ENCODE measurements around the gene NUP155.
"Not testable (repeated sequence)": the region's sequence is repeated elsewhere in the genome, so short reads cannot be mapped to it uniquely, and the experiment has no call there.

Gene NUP155

GRCh38 chr5:37417347-37417746 is 46.4 kb upstream of the NUP155 start (continued):
- no peak for TF ChIP-seq ZBTB48 (tag by site-specific recombination; IDR thresholded peaks at IDR 0.05)
- TF ChIP-seq GLIS1 (tag by site-specific recombination; IDR thresholded peaks at IDR 0.05): peak; percentile 70
- TF ChIP-seq SCRT1 (tag by site-specific recombination; IDR thresholded peaks at IDR 0.05; ENCODE audit: borderline replicate concordance): 0 out of 2 replicates have a peak, but pooled peaks have one; percentile 11
- TF ChIP-seq ZNF830 (tag by site-specific recombination; IDR thresholded peaks at IDR 0.05; ENCODE audit: low read depth): no peak

GRCh38 chr5:37415456-37415855 is 44.5 kb upstream of the NUP155 start:
- H3K9me3 ChIP-seq (ENCODE audit: control insufficient read depth, insufficient read depth, low read depth, low read length); CTCF ChIA-PET; H3K4me1 ChIP-seq (ENCODE audit: control insufficient read depth, insufficient read depth, low read length); POLR2A ChIA-PET; H3K27ac ChIP-seq (ENCODE audit: extremely low read depth, low read depth, low read length); H3K4me3 ChIP-seq (ENCODE audit: low read depth, low read length): not testable (repeated sequence)
- peaks cover 3 to 28% of the 10 kb centered on the region in 2 experiments; a peak in 2 of 3 replicates for H3K36me3 ChIP-seq (ENCODE audit: control insufficient read depth in 2 of 2, insufficient read depth in 1 of 2, low read length in 2 of 2)

GRCh38 chr5:37412515-37412914 is 41.6 kb upstream of the NUP155 start:
- no peak for TF ChIP-seq KLF8 (tag by site-specific recombination; IDR thresholded peaks at IDR 0.05)
- TF ChIP-seq PRDM2 (tag by site-specific recombination; IDR thresholded peaks at IDR 0.05; ENCODE audit: borderline replicate concordance): no peak
- no peak for TF ChIP-seq ZNF169 (tag by site-specific recombination; IDR thresholded peaks at IDR 0.05)
- no peak for TF ChIP-seq GLIS1 (tag by site-specific recombination; IDR thresholded peaks at IDR 0.05)
- TF ChIP-seq ZNF629 (tag by site-specific recombination; IDR thresholded peaks at IDR 0.05): no peak
- no peak for TF ChIP-seq MEIS1 (CRISPR knock-in tag; IDR thresholded peaks at IDR 0.05; ENCODE audit: borderline replicate concordance)
- TF ChIP-seq SP3 (tag by site-specific recombination; IDR thresholded peaks at IDR 0.05): no peak
- TF ChIP-seq GLI2 (tag by site-specific recombination; IDR thresholded peaks at IDR 0.05; ENCODE audit: borderline replicate concordance, low read depth): no peak
- no peak for TF ChIP-seq ZNF530 (tag by site-specific recombination; IDR thresholded peaks at IDR 0.05; ENCODE audit: low read depth)
- no peak for TF ChIP-seq ZNF571 (tag by site-specific recombination; IDR thresholded peaks at IDR 0.05)
- no peak for TF ChIP-seq BCL11A (tag by site-specific recombination; IDR thresholded peaks at IDR 0.05; ENCODE audit: low read depth)
- TF ChIP-seq ZNF555 (tag by site-specific recombination; conservative IDR thresholded peaks at IDR 0.05): no peak
- TF ChIP-seq TCF7L2 (IDR thresholded peaks at IDR 0.05; ENCODE audit: borderline replicate concordance, low read depth, low read length): no peak
- TF ChIP-seq ELK4 (IDR thresholded peaks at IDR 0.05; ENCODE audit: borderline replicate concordance, low read depth, low read length): no peak
- no peak for TF ChIP-seq ZNF18 (tag by site-specific recombination; IDR thresholded peaks at IDR 0.05)
- no peak for TF ChIP-seq ZBTB10 (tag by site-specific recombination; IDR thresholded peaks at IDR 0.05)
- TF ChIP-seq ZNF2 (tag by site-specific recombination; IDR thresholded peaks at IDR 0.05): no peak
- no peak for TF ChIP-seq ZNF155 (tag by site-specific recombination; IDR thresholded peaks at IDR 0.05)

More at GRCh38 chr5:37412515-37412914, 41.6 kb upstream of the NUP155 start:
- H3K36me3 ChIP-seq (ENCODE audit: control insufficient read depth in 2 of 2, insufficient read depth in 1 of 2, low read length in 2 of 2): peaks cover 6 to 32% of the 10 kb centered on the region in 2 experiments; a peak in 2 of 3 replicates
- H3K9me3 ChIP-seq (ENCODE audit: control insufficient read depth, insufficient read depth, low read depth, low read length): no peaks in the 10 kb centered on the region
- no peaks in the 10 kb centered on the region for H3K4me1 ChIP-seq (ENCODE audit: control insufficient read depth, insufficient read depth, low read length)
- CTCF ChIA-PET: interaction anchor here (0.7 to 4.4 kb wide), 41 partner anchors 8 to 1024 kb away, joined by 3 to 49 read pairs (median 4); partner anchors contain the start of gene NUP155
- H3K27ac ChIP-seq (ENCODE audit: extremely low read depth, low read depth, low read length): no peak overlapping the region
- POLR2A ChIA-PET: interaction anchor here (1.0 kb wide), 1 partner anchor 34 kb away, joined by 4 read pairs; the partner anchor contains the start of gene WDR70
- no peak overlapping the region for H3K4me3 ChIP-seq (ENCODE audit: low read depth, low read length)
